ENCODE measurements around the gene MMAB. TPM values are rescaled to one million over a fixed set of nuclear protein-coding genes. Genes with fewer than 3 reads are reported as not detected.

MMAB gene
- total and polyA plus RNA-seq, 2 of the 13 experiments (the other 11 are each of a cell fraction or from before 2014, with no cell fraction given): 26.1 to 77.3 TPM

GRCh38 chr12:109527489-109528123 is 45.7 kb downstream of the MMAB start (continued):
- TF ChIP-seq ARID3A (IDR thresholded peaks at IDR 0.05; ENCODE audit: low read depth, low read length): no peak
- 0 out of 2 replicates have a peak, but pooled peaks have one; percentile 16 for TF ChIP-seq ZNF687 (CRISPR knock-in tag; IDR thresholded peaks at IDR 0.05)
- peak; percentile 16; the same call in 1 of the 2 replicates for TF ChIP-seq CTCF (CRISPR knock-in tag; IDR thresholded peaks at IDR 0.05)
- no peak for TF ChIP-seq KDM1A (CRISPR knock-in tag; IDR thresholded peaks at IDR 0.05)
- TF ChIP-seq HIC2 (CRISPR knock-in tag; IDR thresholded peaks at IDR 0.05; ENCODE audit: low read depth): peak; percentile 29; the same call in 1 of the 2 replicates
- TF ChIP-seq ZNF224 (CRISPR knock-in tag; IDR thresholded peaks at IDR 0.05): no peak
- no peak for TF ChIP-seq TEF (CRISPR knock-in tag; IDR thresholded peaks at IDR 0.05)
- TF ChIP-seq PATZ1 (CRISPR knock-in tag; IDR thresholded peaks at IDR 0.05): 0 out of 2 replicates have a peak, but pooled peaks have one; percentile 22
- no peak for TF ChIP-seq FLYWCH1 (CRISPR knock-in tag; IDR thresholded peaks at IDR 0.05)

All from HepG2 (cell line).